HepG2 (cell line): ENCODE results near the gene AMDHD1. TPM values are rescaled to one million over a fixed set of nuclear protein-coding genes. Genes with fewer than 3 reads are reported as not detected.
A peak's percentile ranks its signal among the peaks of the same experiment; 100 is the strongest.

Experiments
- HMGA1 ChIP-seq: sonication (generic); formaldehyde crosslinking; conservative IDR thresholded peaks from 2 replicates; pipeline ENCODE4 v1.4.0; 2020; ENCODE audit warnings: missing genetic modification reagents
- HOXA3 ChIP-seq: sonication (generic); formaldehyde crosslinking; IDR thresholded peaks from 2 replicates; pipeline ENCODE4 v1.5.0; 2020; ENCODE audit warnings: missing genetic modification reagents
- IKZF1 ChIP-seq: fragments of 450-650 bp; IDR thresholded peaks from 2 replicates; pipeline ENCODE4 v1.7.1; 2016
- KAT8 ChIP-seq: IDR thresholded peaks from 2 replicates; pipeline ENCODE4 v1.6.1; 2016; ENCODE audit warnings: missing genetic modification reagents, missing compliant biosample characterization
- KDM6A ChIP-seq: IDR thresholded peaks from 2 replicates; pipeline ENCODE4 v1.6.1; 2016; ENCODE audit warnings: low read depth
- MAFF ChIP-seq: IDR thresholded peaks from 2 replicates; pipeline ENCODE4 v1.6.1; 2011; ENCODE audit warnings: low read depth, low read length, improper control_type of control experiment
- MXD4 ChIP-seq: IDR thresholded peaks from 2 replicates; pipeline ENCODE4 v1.6.1; 2016; ENCODE audit warnings: mild to moderate bottlenecking, missing biosample characterization, missing genetic modification reagents
- SIN3A ChIP-seq: IDR thresholded peaks from 2 replicates; pipeline ENCODE4 v1.6.1; 2011; ENCODE audit warnings: low read depth, mild to moderate bottlenecking, control low read depth, low read length, borderline replicate concordance
- SNAPC2 ChIP-seq: sonication (generic); formaldehyde crosslinking; IDR thresholded peaks from 2 replicates; pipeline ENCODE4 v1.8.1; 2022; ENCODE audit warnings: mild to moderate bottlenecking, missing genetic modification reagents
- SOX13 ChIP-seq, 3 experiments: fragments of 450-650 bp in 1 of 3; sonication (generic) in 1 of 3; formaldehyde crosslinking in 1 of 3; IDR thresholded peaks in 2 of 3; conservative IDR thresholded peaks in 1 of 3; 2 replicates each; pipeline versions ENCODE4 v1.5.0 to v1.6.1; 2016 to 2020; ENCODE audit warnings: antibody characterized with exemption in 1 of 3, mild to moderate bottlenecking in 1 of 3, missing compliant biosample characterization in 1 of 3, missing genetic modification reagents in 1 of 3, moderate library complexity in 1 of 3
- THAP11 ChIP-seq: IDR thresholded peaks from 2 replicates; pipeline ENCODE4 v1.6.1; 2016; ENCODE audit warnings: missing biosample characterization, missing genetic modification reagents
- ZFP37 ChIP-seq: sonication (generic); formaldehyde crosslinking; IDR thresholded peaks from 2 replicates; pipeline ENCODE4 v1.4.0; 2020; ENCODE audit warnings: missing genetic modification reagents, borderline replicate concordance
- ZNF331 ChIP-seq: sonication (generic); formaldehyde crosslinking; IDR thresholded peaks from 2 replicates; pipeline ENCODE4 v1.4.0; 2020; ENCODE audit warnings: missing genetic modification reagents
- ZNF33A ChIP-seq: sonication (generic); formaldehyde crosslinking; IDR thresholded peaks from 2 replicates; pipeline ENCODE4 v1.5.1; 2020; ENCODE audit warnings: missing genetic modification reagents, mild to moderate bottlenecking, moderate library complexity, borderline replicate concordance
- polyA plus RNA-seq, 8 experiments: library from polyadenylated mRNA; depleted of rRNA in 3 of 8; stranded (reverse) in 7 of 8; unstranded in 1 of 8; fragments of >200 nt; fragmentation: Illumina TruSeq in 4 of 8; extraction: Trizol in 4 of 8; gene quantifications; 2 replicates each; pipeline versions ENCODE4 v1.2.1 to v1.2.3, GENCODE V29; 2011 to 2016; ENCODE audit warnings: low read depth in 4 of 8, missing spikeins in 1 of 8, mixed read lengths in 1 of 8; ENCODE audit not compliant: insufficient read depth in 1 of 8
- total RNA-seq, 5 experiments: library from RNA; depleted of rRNA; stranded (reverse); fragments of >200 nt; fragmentation: Illumina TruSeq; extraction: Trizol; gene quantifications; 2 replicates each; pipeline ENCODE4 v1.2.3, GENCODE V29; 2016; ENCODE audit warnings: low read depth in 1 of 5
- TF ChIP-seq, protein P1 (sequence below): sonication (generic); formaldehyde crosslinking; conservative IDR thresholded peaks from 2 replicates; pipeline ENCODE4 v1.4.0; 2020; ENCODE audit warnings: mild to moderate bottlenecking, missing genetic modification reagents, moderate library complexity
- TF ChIP-seq, protein P2 (sequence below): IDR thresholded peaks from 2 replicates; pipeline ENCODE4 v1.6.1; 2016; ENCODE audit warnings: mild to moderate bottlenecking
- TF ChIP-seq, protein P3 (sequence below): sonication (generic); formaldehyde crosslinking; IDR thresholded peaks from 2 replicates; pipeline ENCODE4 v1.4.0; 2020; ENCODE audit warnings: missing genetic modification reagents
- TF ChIP-seq, protein P4 (sequence below): IDR thresholded peaks from 2 replicates; pipeline ENCODE4 v1.6.1; 2016; ENCODE audit warnings: low read depth, missing genetic modification reagents, missing compliant biosample characterization

The AMDHD1 gene
- total and polyA plus RNA-seq, 2 of the 13 experiments (the other 11 are each of a cell fraction or from before 2014, with no cell fraction given) = 6.5 to 29.6 TPM

DNA sequence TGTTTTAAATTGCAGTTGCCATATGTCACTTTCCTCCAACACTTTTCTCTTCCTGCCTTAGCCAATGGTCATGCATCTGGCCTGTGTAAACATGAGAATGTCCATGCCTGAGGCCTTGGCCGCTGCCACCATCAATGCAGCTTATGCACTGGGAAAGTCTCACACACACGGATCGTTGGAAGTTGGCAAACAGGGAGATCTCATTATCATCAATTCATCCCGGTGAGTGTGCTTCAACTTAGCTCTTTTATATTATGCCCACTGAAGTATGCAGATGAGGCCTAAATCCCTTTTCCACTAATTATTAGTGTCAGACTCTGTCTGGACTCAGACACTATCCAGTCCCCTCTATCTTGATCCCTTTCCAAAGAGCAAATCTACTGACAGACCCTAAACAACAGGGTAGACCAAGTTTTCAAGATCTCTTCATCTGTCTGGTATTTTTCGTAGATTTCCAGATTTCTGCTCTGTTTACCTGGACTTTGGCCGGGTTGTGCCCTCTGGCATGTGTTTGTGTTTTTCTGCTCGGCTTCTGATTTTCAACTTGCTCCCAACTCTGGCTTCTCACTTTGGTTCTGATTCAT is 23.2 kb downstream of the AMDHD1 start (continued):
- TF ChIP-seq HMGA1 (CRISPR knock-in tag) (no peak), SNAPC2 (peak; percentile 48; the same call in 1 of the 2 replicates), HOXA3 (CRISPR knock-in tag) (peak; percentile 72), THAP11 (CRISPR knock-in tag) (peak; percentile 19), SOX13 (IDR thresholded peaks at IDR 0.05) (0 out of 2 replicates have a peak, but pooled peaks have one; percentile 23), SOX13 (CRISPR knock-in tag; conservative IDR thresholded peaks at IDR 0.05 in 1 of 2, IDR thresholded peaks at IDR 0.05 in 1 of 2) (peak in 1 of 2 experiments; percentile 49; a peak in 2 of 4 replicates), ZNF331 (peak; percentile 67), MAFF (no peak), MXD4 (CRISPR knock-in tag) (peak; percentile 22; the same call in 1 of the 2 replicates), KAT8 (CRISPR knock-in tag) (peak; percentile 37; the same call in 1 of the 2 replicates), ZNF33A (peak; percentile 78; the same call in 1 of the 2 replicates), KDM6A (CRISPR knock-in tag) (peak; percentile 43; the same call in 1 of the 2 replicates), IKZF1 (no peak), ZFP37 (peak; percentile 82; the same call in 1 of the 2 replicates), SIN3A (no peak)
- TF ChIP-seq, protein P1, sequence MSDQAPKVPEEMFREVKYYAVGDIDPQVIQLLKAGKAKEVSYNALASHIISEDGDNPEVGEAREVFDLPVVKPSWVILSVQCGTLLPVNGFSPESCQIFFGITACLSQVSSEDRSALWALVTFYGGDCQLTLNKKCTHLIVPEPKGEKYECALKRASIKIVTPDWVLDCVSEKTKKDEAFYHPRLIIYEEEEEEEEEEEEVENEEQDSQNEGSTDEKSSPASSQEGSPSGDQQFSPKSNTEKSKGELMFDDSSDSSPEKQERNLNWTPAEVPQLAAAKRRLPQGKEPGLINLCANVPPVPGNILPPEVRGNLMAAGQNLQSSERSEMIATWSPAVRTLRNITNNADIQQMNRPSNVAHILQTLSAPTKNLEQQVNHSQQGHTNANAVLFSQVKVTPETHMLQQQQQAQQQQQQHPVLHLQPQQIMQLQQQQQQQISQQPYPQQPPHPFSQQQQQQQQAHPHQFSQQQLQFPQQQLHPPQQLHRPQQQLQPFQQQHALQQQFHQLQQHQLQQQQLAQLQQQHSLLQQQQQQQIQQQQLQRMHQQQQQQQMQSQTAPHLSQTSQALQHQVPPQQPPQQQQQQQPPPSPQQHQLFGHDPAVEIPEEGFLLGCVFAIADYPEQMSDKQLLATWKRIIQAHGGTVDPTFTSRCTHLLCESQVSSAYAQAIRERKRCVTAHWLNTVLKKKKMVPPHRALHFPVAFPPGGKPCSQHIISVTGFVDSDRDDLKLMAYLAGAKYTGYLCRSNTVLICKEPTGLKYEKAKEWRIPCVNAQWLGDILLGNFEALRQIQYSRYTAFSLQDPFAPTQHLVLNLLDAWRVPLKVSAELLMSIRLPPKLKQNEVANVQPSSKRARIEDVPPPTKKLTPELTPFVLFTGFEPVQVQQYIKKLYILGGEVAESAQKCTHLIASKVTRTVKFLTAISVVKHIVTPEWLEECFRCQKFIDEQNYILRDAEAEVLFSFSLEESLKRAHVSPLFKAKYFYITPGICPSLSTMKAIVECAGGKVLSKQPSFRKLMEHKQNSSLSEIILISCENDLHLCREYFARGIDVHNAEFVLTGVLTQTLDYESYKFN (CRISPR knock-in tag) = peak; percentile 89
- TF ChIP-seq, protein P2, sequence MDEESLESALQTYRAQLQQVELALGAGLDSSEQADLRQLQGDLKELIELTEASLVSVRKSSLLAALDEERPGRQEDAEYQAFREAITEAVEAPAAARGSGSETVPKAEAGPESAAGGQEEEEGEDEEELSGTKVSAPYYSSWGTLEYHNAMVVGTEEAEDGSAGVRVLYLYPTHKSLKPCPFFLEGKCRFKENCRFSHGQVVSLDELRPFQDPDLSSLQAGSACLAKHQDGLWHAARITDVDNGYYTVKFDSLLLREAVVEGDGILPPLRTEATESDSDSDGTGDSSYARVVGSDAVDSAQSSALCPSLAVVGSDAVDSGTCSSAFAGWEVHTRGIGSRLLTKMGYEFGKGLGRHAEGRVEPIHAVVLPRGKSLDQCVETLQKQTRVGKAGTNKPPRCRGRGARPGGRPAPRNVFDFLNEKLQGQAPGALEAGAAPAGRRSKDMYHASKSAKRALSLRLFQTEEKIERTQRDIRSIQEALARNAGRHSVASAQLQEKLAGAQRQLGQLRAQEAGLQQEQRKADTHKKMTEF = peak; percentile 61
- TF ChIP-seq, protein P3, sequence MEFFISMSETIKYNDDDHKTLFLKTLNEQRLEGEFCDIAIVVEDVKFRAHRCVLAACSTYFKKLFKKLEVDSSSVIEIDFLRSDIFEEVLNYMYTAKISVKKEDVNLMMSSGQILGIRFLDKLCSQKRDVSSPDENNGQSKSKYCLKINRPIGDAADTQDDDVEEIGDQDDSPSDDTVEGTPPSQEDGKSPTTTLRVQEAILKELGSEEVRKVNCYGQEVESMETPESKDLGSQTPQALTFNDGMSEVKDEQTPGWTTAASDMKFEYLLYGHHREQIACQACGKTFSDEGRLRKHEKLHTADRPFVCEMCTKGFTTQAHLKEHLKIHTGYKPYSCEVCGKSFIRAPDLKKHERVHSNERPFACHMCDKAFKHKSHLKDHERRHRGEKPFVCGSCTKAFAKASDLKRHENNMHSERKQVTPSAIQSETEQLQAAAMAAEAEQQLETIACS (CRISPR knock-in tag) = no peak
- TF ChIP-seq, protein P4, sequence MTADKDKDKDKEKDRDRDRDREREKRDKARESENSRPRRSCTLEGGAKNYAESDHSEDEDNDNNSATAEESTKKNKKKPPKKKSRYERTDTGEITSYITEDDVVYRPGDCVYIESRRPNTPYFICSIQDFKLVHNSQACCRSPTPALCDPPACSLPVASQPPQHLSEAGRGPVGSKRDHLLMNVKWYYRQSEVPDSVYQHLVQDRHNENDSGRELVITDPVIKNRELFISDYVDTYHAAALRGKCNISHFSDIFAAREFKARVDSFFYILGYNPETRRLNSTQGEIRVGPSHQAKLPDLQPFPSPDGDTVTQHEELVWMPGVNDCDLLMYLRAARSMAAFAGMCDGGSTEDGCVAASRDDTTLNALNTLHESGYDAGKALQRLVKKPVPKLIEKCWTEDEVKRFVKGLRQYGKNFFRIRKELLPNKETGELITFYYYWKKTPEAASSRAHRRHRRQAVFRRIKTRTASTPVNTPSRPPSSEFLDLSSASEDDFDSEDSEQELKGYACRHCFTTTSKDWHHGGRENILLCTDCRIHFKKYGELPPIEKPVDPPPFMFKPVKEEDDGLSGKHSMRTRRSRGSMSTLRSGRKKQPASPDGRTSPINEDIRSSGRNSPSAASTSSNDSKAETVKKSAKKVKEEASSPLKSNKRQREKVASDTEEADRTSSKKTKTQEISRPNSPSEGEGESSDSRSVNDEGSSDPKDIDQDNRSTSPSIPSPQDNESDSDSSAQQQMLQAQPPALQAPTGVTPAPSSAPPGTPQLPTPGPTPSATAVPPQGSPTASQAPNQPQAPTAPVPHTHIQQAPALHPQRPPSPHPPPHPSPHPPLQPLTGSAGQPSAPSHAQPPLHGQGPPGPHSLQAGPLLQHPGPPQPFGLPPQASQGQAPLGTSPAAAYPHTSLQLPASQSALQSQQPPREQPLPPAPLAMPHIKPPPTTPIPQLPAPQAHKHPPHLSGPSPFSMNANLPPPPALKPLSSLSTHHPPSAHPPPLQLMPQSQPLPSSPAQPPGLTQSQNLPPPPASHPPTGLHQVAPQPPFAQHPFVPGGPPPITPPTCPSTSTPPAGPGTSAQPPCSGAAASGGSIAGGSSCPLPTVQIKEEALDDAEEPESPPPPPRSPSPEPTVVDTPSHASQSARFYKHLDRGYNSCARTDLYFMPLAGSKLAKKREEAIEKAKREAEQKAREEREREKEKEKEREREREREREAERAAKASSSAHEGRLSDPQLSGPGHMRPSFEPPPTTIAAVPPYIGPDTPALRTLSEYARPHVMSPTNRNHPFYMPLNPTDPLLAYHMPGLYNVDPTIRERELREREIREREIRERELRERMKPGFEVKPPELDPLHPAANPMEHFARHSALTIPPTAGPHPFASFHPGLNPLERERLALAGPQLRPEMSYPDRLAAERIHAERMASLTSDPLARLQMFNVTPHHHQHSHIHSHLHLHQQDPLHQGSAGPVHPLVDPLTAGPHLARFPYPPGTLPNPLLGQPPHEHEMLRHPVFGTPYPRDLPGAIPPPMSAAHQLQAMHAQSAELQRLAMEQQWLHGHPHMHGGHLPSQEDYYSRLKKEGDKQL (CRISPR knock-in tag) = 0 out of 2 replicates have a peak, but pooled peaks have one; percentile 27
